Lower lobe of right lung (tissue), 2 donors: ENCODE data around the gene MRPL24. TPM values are rescaled to one million over a fixed set of nuclear protein-coding genes. Genes with fewer than 3 reads are reported as not detected.

Source experiments
- ATAC-seq, 2 donors: fragments of 200-7000 bp; cut with Tn5 transposase; one replicate each; pipeline ENCODE4 v1.9.1; 2020 to 2022; ENCODE audit warnings: mild to moderate bottlenecking in 2 of 2, moderate library complexity in 2 of 2
- DNase-seq: peaks from one replicate; pipeline ENCODE4 v3.0.0-alpha.2; 2020
- H3K27ac ChIP-seq: fragments of 200-600 bp; one replicate; pipeline ENCODE4 v1.8.0; 2022
- H3K27me3 ChIP-seq: fragments of 200-600 bp; one replicate; pipeline ENCODE4 v1.8.0; 2022; ENCODE audit warnings: low read depth
- H3K36me3 ChIP-seq: fragments of 200-600 bp; one replicate; pipeline ENCODE4 v1.8.0; 2022; ENCODE audit warnings: mild to moderate bottlenecking
- H3K4me1 ChIP-seq: fragments of 200-600 bp; one replicate; pipeline ENCODE4 v1.8.0; 2022
- H3K4me3 ChIP-seq: fragments of 200-600 bp; one replicate; pipeline ENCODE4 v1.8.0; 2022; ENCODE audit warnings: mild to moderate bottlenecking
- H3K9me3 ChIP-seq: fragments of 200-600 bp; one replicate; pipeline ENCODE4 v1.8.0; 2022
- CTCF ChIP-seq: fragments of 200-600 bp; IDR thresholded peaks from one replicate; pipeline ENCODE4 v1.8.0; 2022; ENCODE audit warnings: antibody characterized with exemption, mild to moderate bottlenecking
- intact Hi-C: fragments of 100-400 bp; cut with DNase I; formaldehyde crosslinking; loops from one replicate; pipeline ENCODE4 v1.11.0; 2022
- total RNA-seq: library from RNA; stranded (reverse); fragmentation: NEBNext Ultra II Directional; extraction: Animal tissue kit (Norgen Biotek cat#: 25700); gene quantifications from one replicate; pipeline ENCODE4 v1.2.1, GENCODE V29; 2021
- donor health status: DM: no; HTN: yes; CAD: no; lungs with severe emphysema.

Gene MRPL24
- total RNA-seq, 1 donor from 2014 or later, result 43.7 TPM

GRCh38 chr1:156709757-156710489 lies 31.0 kb downstream of the MRPL24 start:
- no peak overlapping the region for H3K27ac ChIP-seq
- intact Hi-C loops, result no loop called here
- no peaks in the 10 kb centered on the region for H3K9me3 ChIP-seq
- ATAC-seq (peak; percentile 12 to 36), DNase-seq (no peak)
- H3K4me3 ChIP-seq, result no peak overlapping the region
- TF ChIP-seq CTCF, result no peak
- H3K36me3 ChIP-seq, result no peaks in the 10 kb centered on the region
- H3K27me3 ChIP-seq, result peaks cover 14% of the 10 kb centered on the region
- peaks cover 31% of the 10 kb centered on the region for H3K4me1 ChIP-seq

DNA sequence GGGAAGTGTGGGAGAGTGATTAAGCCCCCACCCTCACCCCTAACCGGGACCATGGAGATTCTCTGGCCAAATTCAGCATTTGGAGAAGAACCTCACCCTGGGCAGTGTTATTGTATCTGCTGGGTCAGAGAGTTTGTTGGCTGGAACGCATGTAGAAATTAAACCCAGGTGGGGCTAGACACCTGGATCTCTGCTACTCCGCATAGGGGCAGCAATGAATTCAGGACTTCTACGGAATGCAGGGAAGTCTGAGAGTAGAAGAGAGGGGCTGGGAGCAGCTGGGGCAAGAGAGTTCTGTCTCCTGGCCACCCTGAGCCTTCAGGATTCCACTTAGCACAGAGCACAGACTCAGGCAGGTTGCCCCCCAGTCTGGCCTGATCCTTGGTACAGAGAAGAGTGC lies 31.9 kb downstream of the MRPL24 start:
- no peaks in the 10 kb centered on the region for H3K36me3 ChIP-seq
- no peak for TF ChIP-seq CTCF
- no peaks in the 10 kb centered on the region for H3K9me3 ChIP-seq
- peaks cover 38% of the 10 kb centered on the region for H3K4me1 ChIP-seq
- no peak for ATAC-seq
- no peak for DNase-seq
- intact Hi-C loops, result no loop called here
- no peak overlapping the region for H3K4me3 ChIP-seq
- H3K27me3 ChIP-seq, result peaks cover 22% of the 10 kb centered on the region
- no peak overlapping the region for H3K27ac ChIP-seq

GRCh38 chr1:156708218-156708661 lies 32.6 kb downstream of the MRPL24 start:
- no peak for DNase-seq
- Histone ChIP-seq H3K4me3 (no peak overlapping the region), H3K36me3 (no peaks in the 10 kb centered on the region), H3K4me1 (peaks cover 38% of the 10 kb centered on the region), H3K27me3 (peaks cover 30% of the 10 kb centered on the region), H3K9me3 (no peaks in the 10 kb centered on the region), H3K27ac (no peak overlapping the region)
- ATAC-seq, result no peak
- TF ChIP-seq CTCF, result no peak
- intact Hi-C loops, result no loop called here

GRCh38 chr1:156707417-156708217 lies 33.3 kb downstream of the MRPL24 start:
- Histone ChIP-seq H3K9me3 (no peaks in the 10 kb centered on the region), H3K27ac (no peak overlapping the region), H3K36me3 (no peaks in the 10 kb centered on the region), H3K4me1 (peaks cover 38% of the 10 kb centered on the region), H3K27me3 (peaks cover 36% of the 10 kb centered on the region), H3K4me3 (no peak overlapping the region)
- intact Hi-C loops, result no loop called here
- DNase-seq (no peak), ATAC-seq (no peak)
- no peak for TF ChIP-seq CTCF

DNA sequence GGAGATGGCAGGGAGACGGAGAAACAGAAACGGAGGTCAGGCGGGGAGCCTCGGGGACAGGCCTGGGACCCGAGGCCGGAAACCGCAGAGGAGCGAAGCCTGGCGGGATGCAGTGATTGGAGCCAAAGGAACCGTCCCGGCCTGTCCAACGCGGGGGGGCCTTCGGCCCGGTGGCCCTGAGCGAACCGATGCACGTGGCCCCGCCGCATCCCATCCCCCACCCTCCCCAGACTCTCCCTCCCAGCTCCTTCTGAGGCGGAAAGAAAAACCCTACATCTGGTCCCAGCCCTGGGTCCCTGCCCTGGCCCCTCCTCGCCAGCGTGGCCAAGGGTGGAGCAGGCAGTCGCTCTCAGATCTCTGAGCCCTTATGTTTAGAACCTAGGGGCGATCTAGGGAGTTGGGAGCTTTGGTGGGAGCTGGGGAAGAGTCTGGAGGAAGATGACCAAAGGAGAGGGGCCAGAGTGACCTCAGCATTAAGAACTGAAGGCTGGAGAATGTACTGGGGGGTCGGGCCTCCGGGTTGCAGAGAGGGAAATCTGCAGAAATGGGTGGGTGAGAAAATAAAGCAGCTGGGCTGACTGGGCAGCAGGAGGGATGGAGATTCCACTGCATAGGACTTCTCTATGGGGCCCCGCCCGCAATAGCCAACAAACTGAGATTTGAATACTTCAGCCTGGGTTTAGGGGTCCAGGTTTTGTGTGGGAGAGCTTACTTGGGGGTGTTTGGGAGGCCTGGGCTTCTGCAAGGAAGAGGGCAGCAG lies 34.1 kb downstream of the MRPL24 start:
- intact Hi-C loops, result no loop called here
- Histone ChIP-seq H3K27ac (peak overlapping the region; percentile 64), H3K9me3 (no peaks in the 10 kb centered on the region), H3K36me3 (no peaks in the 10 kb centered on the region), H3K4me1 (peaks cover 38% of the 10 kb centered on the region), H3K4me3 (peak overlapping the region; percentile 47), H3K27me3 (peaks cover 41% of the 10 kb centered on the region)
- ATAC-seq, result peak; percentile 35 to 40
- TF ChIP-seq CTCF, result no peak
- DNase-seq, result peak; percentile 53
